ENCODE data around the gene RIT2. TPM values are rescaled to one million over a fixed set of nuclear protein-coding genes. Genes with fewer than 3 reads are reported as not detected.

The RIT2 gene
- not detected for total RNA-seq

DNA sequence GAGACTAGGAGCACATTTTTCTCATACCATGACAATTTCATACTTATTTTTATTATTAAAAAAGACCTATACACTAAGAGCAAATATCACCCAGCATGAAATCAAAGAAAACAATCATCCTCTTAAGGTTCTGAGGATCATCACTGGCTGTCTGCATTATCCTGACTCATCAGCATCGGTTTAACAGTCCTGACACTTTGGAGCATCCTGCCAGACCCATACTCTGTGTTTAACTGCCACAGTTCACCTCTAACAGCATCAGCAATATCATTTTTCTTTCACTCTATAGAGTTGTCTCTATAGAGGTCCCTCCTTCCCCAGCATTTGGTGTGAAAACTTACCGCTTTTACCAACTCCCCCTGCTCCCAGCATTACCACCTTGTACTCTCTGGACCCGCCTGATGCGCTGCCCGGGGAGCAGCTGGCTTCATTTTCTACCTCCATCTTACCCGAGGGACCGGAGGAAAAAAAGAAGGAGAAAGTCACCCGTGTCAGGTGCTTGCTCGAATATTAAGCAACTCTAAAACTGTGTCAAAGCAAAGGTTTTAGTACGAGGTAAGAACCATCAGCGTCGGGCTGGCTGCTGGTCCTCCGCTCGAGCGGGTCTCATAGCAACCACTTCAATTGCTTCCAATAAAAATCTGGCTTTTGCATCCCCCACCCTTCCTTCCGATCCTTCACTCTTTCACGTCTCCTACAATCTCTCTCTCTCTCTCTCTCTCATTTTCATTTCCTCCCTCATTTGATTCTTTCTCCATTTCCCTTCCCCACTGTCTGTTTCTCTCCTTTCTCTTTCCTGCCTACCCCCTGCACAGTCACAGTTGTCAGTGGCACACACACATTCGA is at the start of gene RIT2:
Gene RIT2, minus strand, starts transcription at position 610 of the 846 bp plus-strand sequence.
- intact Hi-C loops (cut with DNase I): no loop called here
- TF ChIP-seq, protein P1, sequence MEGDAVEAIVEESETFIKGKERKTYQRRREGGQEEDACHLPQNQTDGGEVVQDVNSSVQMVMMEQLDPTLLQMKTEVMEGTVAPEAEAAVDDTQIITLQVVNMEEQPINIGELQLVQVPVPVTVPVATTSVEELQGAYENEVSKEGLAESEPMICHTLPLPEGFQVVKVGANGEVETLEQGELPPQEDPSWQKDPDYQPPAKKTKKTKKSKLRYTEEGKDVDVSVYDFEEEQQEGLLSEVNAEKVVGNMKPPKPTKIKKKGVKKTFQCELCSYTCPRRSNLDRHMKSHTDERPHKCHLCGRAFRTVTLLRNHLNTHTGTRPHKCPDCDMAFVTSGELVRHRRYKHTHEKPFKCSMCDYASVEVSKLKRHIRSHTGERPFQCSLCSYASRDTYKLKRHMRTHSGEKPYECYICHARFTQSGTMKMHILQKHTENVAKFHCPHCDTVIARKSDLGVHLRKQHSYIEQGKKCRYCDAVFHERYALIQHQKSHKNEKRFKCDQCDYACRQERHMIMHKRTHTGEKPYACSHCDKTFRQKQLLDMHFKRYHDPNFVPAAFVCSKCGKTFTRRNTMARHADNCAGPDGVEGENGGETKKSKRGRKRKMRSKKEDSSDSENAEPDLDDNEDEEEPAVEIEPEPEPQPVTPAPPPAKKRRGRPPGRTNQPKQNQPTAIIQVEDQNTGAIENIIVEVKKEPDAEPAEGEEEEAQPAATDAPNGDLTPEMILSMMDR (IDR thresholded peaks at IDR 0.05): no peak

DNA sequence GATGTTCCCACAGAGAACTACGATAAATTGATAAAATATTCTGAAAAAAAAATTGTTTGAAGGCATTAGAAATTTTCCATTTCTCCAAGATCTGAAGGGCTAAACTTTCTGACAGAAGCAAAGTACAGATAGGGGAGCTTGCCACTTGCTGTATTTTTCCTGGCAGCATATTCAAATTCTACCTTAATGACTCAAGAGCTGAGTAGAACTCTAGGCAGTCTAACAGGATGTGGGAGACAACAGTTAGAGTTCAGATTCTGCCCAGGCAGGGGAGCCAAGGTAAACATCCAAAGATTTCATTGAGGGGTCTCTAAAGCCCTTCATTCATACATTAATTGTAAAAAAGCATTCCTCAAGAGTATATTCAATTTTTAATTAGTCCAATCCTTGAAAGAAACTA is 46.0 kb upstream of the RIT2 start:
- H3K4me3 ChIP-seq: no peak overlapping the region
- H3K27ac ChIP-seq: no peak overlapping the region
- intact Hi-C loops (cut with DNase I): no loop called here
- H3K36me3 ChIP-seq: no peaks in the 10 kb centered on the region
- no peaks in the 10 kb centered on the region for H3K9me3 ChIP-seq
- TF ChIP-seq, protein P1 (IDR thresholded peaks at IDR 0.05): no peak
- no peak for DNase-seq
- H3K27me3 ChIP-seq: no peaks in the 10 kb centered on the region
- H3K9ac ChIP-seq (ENCODE audit: low read depth in 2 of 2, low read length in 2 of 2): no peak overlapping the region
- H3K4me1 ChIP-seq: no peaks in the 10 kb centered on the region

More for the DNA sequence above, at the start of gene RIT2:
- H3K27ac ChIP-seq: no peak within 1 kb of the TSS
- H3K36me3 ChIP-seq: no peaks in the 10 kb centered on the region
- DNase-seq: no peak
- H3K27me3 ChIP-seq: no peaks in the 10 kb centered on the region
- H3K4me3 ChIP-seq: no peak within 1 kb of the TSS
- no peaks in the 10 kb centered on the region for H3K9me3 ChIP-seq
- H3K9ac ChIP-seq (ENCODE audit: low read depth in 2 of 2, low read length in 2 of 2): no peak within 1 kb of the TSS
- H3K4me1 ChIP-seq: no peaks in the 10 kb centered on the region

DNA sequence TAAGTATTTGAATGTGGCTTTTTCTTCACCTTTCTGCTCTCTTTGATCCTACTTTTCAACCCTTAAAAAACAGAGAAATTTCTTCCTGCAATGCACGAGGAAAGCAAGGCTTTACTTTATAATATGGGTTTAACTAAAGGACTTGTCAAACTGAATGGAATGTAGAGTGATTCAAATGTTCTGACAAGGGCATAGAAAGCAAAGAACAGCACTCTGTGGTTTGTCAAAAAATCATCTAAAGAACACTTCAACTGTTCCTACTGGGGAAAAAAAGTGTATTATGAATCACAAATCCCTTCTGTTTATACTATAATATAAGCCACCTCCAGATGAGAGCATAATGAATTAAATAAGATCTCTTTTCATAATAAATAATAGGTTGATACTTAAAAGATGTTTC is 45.0 kb upstream of the RIT2 start:
- no peaks in the 10 kb centered on the region for H3K9me3 ChIP-seq
- H3K9ac ChIP-seq (ENCODE audit: low read depth in 2 of 2, low read length in 2 of 2): no peak overlapping the region
- no peaks in the 10 kb centered on the region for H3K27me3 ChIP-seq
- no peaks in the 10 kb centered on the region for H3K4me1 ChIP-seq
- TF ChIP-seq, protein P1 (IDR thresholded peaks at IDR 0.05): no peak
- H3K27ac ChIP-seq: no peak overlapping the region
- no peaks in the 10 kb centered on the region for H3K36me3 ChIP-seq
- intact Hi-C loops (cut with DNase I): no loop called here
- no peak for DNase-seq
- H3K4me3 ChIP-seq: no peak overlapping the region

DNA sequence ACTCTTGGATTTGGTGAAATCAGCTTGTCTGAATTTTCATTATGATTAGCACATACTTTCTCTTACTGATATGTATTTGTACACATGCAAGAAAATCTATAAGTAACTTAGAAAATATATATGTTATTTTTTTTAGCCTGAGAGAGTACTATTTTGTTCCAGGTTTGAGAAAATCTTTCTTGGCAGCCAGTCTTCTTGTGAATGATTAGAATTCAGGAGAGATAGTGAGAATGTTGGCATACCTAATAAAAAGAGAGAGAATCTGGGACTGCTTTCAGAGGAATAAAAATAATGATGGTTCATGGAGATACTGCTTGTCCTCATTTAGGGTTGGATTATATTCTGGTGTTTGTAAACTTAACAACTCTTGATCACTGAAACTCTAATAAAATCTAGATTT is 44.4 kb upstream of the RIT2 start:
- TF ChIP-seq, protein P1 (IDR thresholded peaks at IDR 0.05): no peak
- Histone ChIP-seq H3K9me3 (no peaks in the 10 kb centered on the region), H3K36me3 (no peaks in the 10 kb centered on the region), H3K27ac (no peak overlapping the region), H3K4me1 (no peaks in the 10 kb centered on the region), H3K27me3 (no peaks in the 10 kb centered on the region), H3K4me3 (no peak overlapping the region), H3K9ac (ENCODE audit: low read depth in 2 of 2, low read length in 2 of 2) (no peak overlapping the region)
- DNase-seq: no peak
- intact Hi-C loops (cut with DNase I): no loop called here

DNA sequence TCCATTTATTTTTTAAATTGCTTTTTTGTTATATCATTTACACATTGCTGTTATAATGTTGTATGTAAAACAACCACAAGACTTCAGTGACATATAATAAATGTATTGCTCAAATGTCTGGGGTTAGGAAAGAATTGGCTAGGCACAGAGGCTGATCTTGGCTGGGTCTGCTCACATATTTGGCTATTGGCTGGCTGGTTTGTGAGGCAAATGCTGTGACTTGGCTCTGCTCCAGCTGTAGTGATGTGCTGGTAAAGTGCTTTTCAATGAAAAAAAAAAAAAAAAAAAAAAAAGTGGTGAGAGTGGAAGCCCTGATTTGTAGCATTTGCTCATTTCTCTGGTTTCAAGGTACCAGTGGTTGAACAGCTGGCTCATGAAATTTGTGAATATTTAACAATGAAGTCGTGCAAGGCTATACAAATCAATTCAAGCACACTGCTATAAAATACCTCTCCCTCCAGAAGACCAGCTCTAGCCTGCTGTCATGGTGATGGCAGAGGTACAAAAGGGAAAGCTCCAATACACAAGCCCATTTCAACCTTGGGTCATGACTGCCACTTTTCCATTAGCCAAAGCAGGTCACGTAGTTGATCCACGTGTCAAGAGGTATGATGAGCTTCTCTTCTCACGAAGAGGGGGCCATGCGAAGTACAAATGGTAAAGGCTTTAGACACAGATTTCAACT is 43.7 kb upstream of the RIT2 start:
- Histone ChIP-seq H3K4me1 (no peaks in the 10 kb centered on the region), H3K27me3 (no peaks in the 10 kb centered on the region), H3K36me3 (no peaks in the 10 kb centered on the region), H3K4me3 (no peak overlapping the region), H3K27ac (no peak overlapping the region), H3K9me3 (no peaks in the 10 kb centered on the region), H3K9ac (ENCODE audit: low read depth in 2 of 2, low read length in 2 of 2) (no peak overlapping the region)
- intact Hi-C loops (cut with DNase I): no loop called here
- DNase-seq: no peak
- TF ChIP-seq, protein P1 (IDR thresholded peaks at IDR 0.05): no peak

Measured in colonic mucosa (tissue), 4 donors.